Epithelial cell of prostate (primary cell): ENCODE results near the gene SMIM1.
A peak's percentile ranks its signal among the peaks of the same experiment; 100 is the strongest.

Source experiments
- DNase-seq: peaks from one replicate; pipeline ENCODE4 v3.0.0-alpha.2; 2011; ENCODE audit warnings: low read depth, low spot score
- H3K27ac ChIP-seq: fragments of 450-650 bp; 2 replicates; pipeline ENCODE4 v1.5.1; 2017; ENCODE audit warnings: mild to moderate bottlenecking

SMIM1 gene

GRCh38 chr1:3816331-3817137, 44.0 kb downstream of the SMIM1 start:
- H3K27ac ChIP-seq = no peak overlapping the region
- DNase-seq = no peak

GRCh38 chr1:3817138-3817740, 44.7 kb downstream of the SMIM1 start:
- H3K27ac ChIP-seq = no peak overlapping the region
- no peak for DNase-seq

GRCh38 chr1:3817821-3818597, 45.5 kb downstream of the SMIM1 start:
- no peak for DNase-seq
- H3K27ac ChIP-seq = no peak overlapping the region

GRCh38 chr1:3819771-3820200, 47.2 kb downstream of the SMIM1 start:
- peak overlapping the region; percentile 19 for H3K27ac ChIP-seq
- DNase-seq = no peak

- DNase-seq = no peak
- no peak overlapping the region for H3K27ac ChIP-seq
Observed at GRCh38 chr1:3820316-3820715, 47.8 kb downstream of the SMIM1 start.

GRCh38 chr1:3821004-3821403, 48.5 kb downstream of the SMIM1 start:
- no peak overlapping the region for H3K27ac ChIP-seq
- no peak for DNase-seq

- H3K27ac ChIP-seq = no peak overlapping the region
- no peak for DNase-seq
Observed at GRCh38 chr1:3821447-3821846, 48.9 kb downstream of the SMIM1 start.

GRCh38 chr1:3821908-3822307, 49.4 kb downstream of the SMIM1 start:
- DNase-seq = no peak
- no peak overlapping the region for H3K27ac ChIP-seq

- DNase-seq = no peak
Observed at GRCh38 chr1:3822421-3822820, 49.9 kb downstream of the SMIM1 start.

GRCh38 chr1:3824650-3825049, 52.1 kb downstream of the SMIM1 start:
- H3K27ac ChIP-seq = no peak overlapping the region
- DNase-seq = no peak

More at GRCh38 chr1:3822421-3822820, 49.9 kb downstream of the SMIM1 start:
- no peak overlapping the region for H3K27ac ChIP-seq

GRCh38 chr1:3825356-3825755, 52.8 kb downstream of the SMIM1 start:
- DNase-seq = no peak
- H3K27ac ChIP-seq = no peak overlapping the region
